Measurements from ENCODE around the gene NSMCE4A.

The NSMCE4A gene

DNA sequence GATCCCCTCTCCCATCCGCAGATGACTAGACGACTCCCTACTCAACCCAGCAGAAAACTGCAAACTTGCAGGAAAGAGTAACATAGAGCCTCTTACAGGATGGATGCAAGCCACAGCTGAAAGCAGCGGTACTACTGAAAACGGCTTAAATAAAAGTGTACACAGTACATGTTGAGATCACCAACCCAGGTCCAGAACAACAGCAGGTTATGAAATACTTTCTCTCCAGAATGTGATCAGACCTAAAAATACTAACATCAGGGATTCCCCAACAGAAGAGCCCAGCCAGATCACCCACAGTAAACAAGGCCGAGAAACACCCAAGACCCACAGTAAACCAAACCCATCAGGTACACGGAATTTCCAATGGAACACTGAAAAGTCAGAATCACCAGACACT, 60.4 kb downstream of the NSMCE4A start:
- H3K27me3 ChIP-seq (replicated peaks; ENCODE audit: control insufficient read depth, insufficient read depth, low read length) = no peaks in the 10 kb centered on the region
- H3K4me3 ChIP-seq (replicated peaks; ENCODE audit: low read depth, low read length) = no peak overlapping the region
- no peak for DNase-seq (ENCODE audit: extremely low read depth, insufficient read length)
- H3K36me3 ChIP-seq (ENCODE audit: control insufficient read depth, insufficient read depth, low read length) = no peaks in the 10 kb centered on the region; the same call in 1 of the 2 replicates
- TF ChIP-seq, protein P1, sequence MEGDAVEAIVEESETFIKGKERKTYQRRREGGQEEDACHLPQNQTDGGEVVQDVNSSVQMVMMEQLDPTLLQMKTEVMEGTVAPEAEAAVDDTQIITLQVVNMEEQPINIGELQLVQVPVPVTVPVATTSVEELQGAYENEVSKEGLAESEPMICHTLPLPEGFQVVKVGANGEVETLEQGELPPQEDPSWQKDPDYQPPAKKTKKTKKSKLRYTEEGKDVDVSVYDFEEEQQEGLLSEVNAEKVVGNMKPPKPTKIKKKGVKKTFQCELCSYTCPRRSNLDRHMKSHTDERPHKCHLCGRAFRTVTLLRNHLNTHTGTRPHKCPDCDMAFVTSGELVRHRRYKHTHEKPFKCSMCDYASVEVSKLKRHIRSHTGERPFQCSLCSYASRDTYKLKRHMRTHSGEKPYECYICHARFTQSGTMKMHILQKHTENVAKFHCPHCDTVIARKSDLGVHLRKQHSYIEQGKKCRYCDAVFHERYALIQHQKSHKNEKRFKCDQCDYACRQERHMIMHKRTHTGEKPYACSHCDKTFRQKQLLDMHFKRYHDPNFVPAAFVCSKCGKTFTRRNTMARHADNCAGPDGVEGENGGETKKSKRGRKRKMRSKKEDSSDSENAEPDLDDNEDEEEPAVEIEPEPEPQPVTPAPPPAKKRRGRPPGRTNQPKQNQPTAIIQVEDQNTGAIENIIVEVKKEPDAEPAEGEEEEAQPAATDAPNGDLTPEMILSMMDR (IDR thresholded peaks at IDR 0.05; ENCODE audit: insufficient read depth, low read length, poor library complexity, severe bottlenecking) = no peak

DNA sequence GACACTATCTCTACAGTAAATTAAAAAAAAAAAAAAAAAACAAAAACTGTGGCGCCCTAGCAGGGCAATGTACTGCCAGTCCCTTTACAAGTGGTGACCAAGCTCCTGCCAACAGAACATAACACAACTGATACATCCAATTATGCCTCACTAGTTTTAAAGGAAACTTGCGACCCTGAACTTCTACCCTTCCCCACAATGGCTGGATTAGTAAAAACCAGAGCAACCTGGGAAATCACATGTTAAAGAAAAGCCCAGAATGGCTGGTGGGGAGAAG, 63.7 kb downstream of the NSMCE4A start:
- H3K4me3 ChIP-seq (replicated peaks; ENCODE audit: low read depth, low read length) = no peak overlapping the region
- DNase-seq (ENCODE audit: extremely low read depth, insufficient read length) = no peak
- no peaks in the 10 kb centered on the region; the same call in none of the 2 replicates for H3K36me3 ChIP-seq (ENCODE audit: control insufficient read depth, insufficient read depth, low read length)
- TF ChIP-seq, protein P1 (IDR thresholded peaks at IDR 0.05; ENCODE audit: insufficient read depth, low read length, poor library complexity, severe bottlenecking) = no peak
- H3K27me3 ChIP-seq (replicated peaks; ENCODE audit: control insufficient read depth, insufficient read depth, low read length) = no peaks in the 10 kb centered on the region

DNA sequence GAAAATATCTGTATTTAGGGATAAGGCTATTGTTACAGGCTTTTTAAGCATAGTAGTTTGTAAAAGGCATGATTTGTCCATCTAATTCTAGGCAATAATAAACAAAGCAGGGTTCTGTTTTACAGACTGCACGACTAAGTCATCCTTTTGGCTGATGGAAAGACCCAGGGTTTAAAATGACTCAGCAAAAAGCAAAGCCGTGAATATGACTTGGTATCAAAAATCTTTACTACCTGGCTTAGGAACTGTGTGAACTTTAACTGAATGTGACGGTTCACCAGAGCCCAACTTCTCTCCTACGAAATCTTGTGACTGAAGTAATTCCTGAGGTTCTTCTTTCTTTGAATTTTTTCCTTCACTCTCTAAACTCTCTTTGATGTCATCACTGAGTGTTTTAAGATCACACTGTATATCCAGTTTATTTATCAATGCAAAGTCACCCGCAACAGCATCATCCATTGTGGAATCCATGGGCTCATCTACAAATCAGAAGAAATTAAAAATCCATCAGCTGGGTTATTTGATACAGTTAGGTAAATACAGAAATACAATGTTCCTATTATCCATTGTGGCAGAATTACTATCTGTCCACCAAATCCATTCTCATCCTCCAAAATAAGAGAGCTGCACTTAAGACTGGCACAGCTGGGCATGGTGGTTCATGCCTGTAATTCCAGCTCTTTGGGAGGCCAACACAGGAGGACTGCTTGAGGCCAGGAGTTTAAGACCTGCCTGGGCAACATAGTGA, 64.2 kb downstream of the NSMCE4A start:
- Histone ChIP-seq H3K36me3 (ENCODE audit: control insufficient read depth, insufficient read depth, low read length) (no peaks in the 10 kb centered on the region; the same call in none of the 2 replicates), H3K4me3 (replicated peaks; ENCODE audit: low read depth, low read length) (no peak overlapping the region), H3K27me3 (replicated peaks; ENCODE audit: control insufficient read depth, insufficient read depth, low read length) (no peaks in the 10 kb centered on the region)
- TF ChIP-seq, protein P1 (IDR thresholded peaks at IDR 0.05; ENCODE audit: insufficient read depth, low read length, poor library complexity, severe bottlenecking) = no peak
- DNase-seq (ENCODE audit: extremely low read depth, insufficient read length) = peak; percentile 31
